Endothelial cell of umbilical vein (primary cell): ENCODE results near the gene SEC22C.

Experiments used
- CTCF ChIP-seq, 2 donors: IDR thresholded peaks; 1 replicate in 1 of 2; 2 replicates in 1 of 2; pipeline ENCODE4 v1.5.1; 2011; ENCODE audit warnings: low read length in 2 of 2, mild to moderate bottlenecking in 2 of 2, moderate library complexity in 2 of 2, control low read depth in 1 of 2, inconsistent platforms in 1 of 2, low read depth in 1 of 2; ENCODE audit not compliant: insufficient read depth in 1 of 2; ENCODE audit errors: extremely low read depth in 1 of 2
- EZH2 ChIP-seq: IDR thresholded peaks from 2 replicates; pipeline ENCODE4 v1.6.1; 2012; ENCODE audit warnings: borderline replicate concordance, low read depth, mild to moderate bottlenecking, moderate library complexity, low read length, inconsistent platforms; ENCODE audit not compliant: severe bottlenecking
- JUN ChIP-seq: IDR thresholded peaks from 2 replicates; pipeline ENCODE4 v1.6.1; 2011; ENCODE audit warnings: borderline replicate concordance, low read depth; ENCODE audit not compliant: insufficient read length, insufficient read depth
- POLR2A ChIP-seq: IDR thresholded peaks from 2 replicates; pipeline ENCODE4 v1.6.1; 2012; ENCODE audit warnings: low read depth, mild to moderate bottlenecking, control low read depth, low read length
- POLR2AphosphoS5 ChIP-seq: IDR thresholded peaks from 2 replicates; pipeline ENCODE4 v1.6.1; 2012; ENCODE audit warnings: low read depth, mild to moderate bottlenecking, control low read depth, low read length, moderate library complexity; ENCODE audit not compliant: insufficient read depth

- TF ChIP-seq JUN (no peak), POLR2A (no peak), EZH2 (no peak), POLR2AphosphoS5 (no peak), CTCF (IDR thresholded peaks at IDR 0.05; ENCODE audit: extremely low read depth in 1 of 2, insufficient read depth in 1 of 2, low read depth in 1 of 2, low read length in 2 of 2) (no peak)
These were observed 80.5 kb downstream of the SEC22C start for GRCh38 chr3:42501321-42501680.
